ENCODE data around the gene COL23A1. TPM values are rescaled to one million over a fixed set of nuclear protein-coding genes. Genes with fewer than 3 reads are reported as not detected.
A peak's percentile ranks its signal among the peaks of the same experiment; 100 is the strongest.

COL23A1 gene
- total RNA-seq, 4 donors from 2014 or later, result 2.5 to 3.4 (median 3.0) TPM

DNA sequence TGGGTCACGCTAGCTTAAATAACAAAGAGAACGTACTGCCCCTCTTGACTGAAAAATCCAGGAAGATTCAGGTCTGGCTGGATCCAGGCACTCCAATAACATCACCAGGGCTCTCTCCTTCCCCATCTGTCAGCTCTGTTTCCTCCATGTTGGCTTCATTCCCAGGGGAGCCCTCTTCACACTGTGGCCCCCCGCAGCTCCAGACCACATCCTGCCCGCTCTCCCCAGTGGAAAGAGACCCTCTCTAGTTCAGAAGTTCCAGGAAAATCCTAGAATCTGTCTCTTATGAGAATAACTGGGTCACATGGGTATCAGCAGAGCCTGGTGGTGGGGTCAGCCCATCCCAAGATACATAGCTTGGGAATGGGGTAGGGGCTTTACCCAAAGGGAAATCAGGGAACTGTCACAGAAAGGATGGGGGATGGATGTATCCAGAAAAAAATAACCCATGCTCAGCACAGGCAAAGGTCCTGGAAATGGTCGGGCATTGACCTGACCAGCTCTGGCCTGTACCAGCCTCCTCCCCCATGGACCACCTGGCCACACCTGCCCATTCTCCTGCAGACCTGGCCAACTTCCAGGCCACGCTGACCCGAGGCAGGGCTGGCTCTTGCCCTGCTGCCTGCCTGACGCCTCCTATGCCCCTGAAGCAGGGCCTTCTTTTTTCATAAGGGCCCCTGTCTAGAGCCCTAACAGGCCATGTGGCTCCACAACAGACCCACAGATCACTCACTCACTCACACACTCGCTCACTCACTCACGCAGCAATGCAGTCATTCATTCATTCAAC is 65.9 kb downstream of the COL23A1 start:
- intact Hi-C loops (cut with DNase I; ENCODE audit: low total_unique reads), result no loop called here
- 79 to 83% methylated on average over 10 of the region's 10 CpGs for WGBS, 2 donors
- DNase-seq (ENCODE audit: low spot score in 2 of 2), result no peak
- TF ChIP-seq POLR2A (IDR thresholded peaks at IDR 0.05), result no peak
- TF ChIP-seq, protein P1, sequence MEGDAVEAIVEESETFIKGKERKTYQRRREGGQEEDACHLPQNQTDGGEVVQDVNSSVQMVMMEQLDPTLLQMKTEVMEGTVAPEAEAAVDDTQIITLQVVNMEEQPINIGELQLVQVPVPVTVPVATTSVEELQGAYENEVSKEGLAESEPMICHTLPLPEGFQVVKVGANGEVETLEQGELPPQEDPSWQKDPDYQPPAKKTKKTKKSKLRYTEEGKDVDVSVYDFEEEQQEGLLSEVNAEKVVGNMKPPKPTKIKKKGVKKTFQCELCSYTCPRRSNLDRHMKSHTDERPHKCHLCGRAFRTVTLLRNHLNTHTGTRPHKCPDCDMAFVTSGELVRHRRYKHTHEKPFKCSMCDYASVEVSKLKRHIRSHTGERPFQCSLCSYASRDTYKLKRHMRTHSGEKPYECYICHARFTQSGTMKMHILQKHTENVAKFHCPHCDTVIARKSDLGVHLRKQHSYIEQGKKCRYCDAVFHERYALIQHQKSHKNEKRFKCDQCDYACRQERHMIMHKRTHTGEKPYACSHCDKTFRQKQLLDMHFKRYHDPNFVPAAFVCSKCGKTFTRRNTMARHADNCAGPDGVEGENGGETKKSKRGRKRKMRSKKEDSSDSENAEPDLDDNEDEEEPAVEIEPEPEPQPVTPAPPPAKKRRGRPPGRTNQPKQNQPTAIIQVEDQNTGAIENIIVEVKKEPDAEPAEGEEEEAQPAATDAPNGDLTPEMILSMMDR (IDR thresholded peaks at IDR 0.05), result no peak
- no peak overlapping the region for H3K4me3 ChIP-seq (ENCODE audit: low read depth, poor library complexity, severe bottlenecking)

DNA sequence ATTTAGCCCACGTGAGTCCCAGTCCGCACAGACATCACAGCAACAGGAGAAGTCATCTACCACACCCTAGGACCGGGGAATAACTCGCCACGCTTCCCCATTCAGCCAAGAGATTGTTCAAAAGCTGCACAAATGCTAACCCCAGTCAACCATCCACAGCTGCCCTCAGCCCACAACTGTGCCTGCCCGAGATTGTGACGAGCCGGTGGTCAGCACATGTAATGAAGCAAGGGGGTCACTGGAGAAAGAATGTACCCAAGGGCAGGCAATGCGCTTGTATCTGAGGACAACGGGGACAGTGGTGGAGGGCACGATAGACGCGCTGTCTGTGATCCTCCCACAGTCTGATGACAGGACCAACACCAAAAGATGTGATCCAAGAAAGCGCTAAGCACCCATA is 67.8 kb downstream of the COL23A1 start:
- no peak for TF ChIP-seq POLR2A (IDR thresholded peaks at IDR 0.05)
- TF ChIP-seq, protein P1 (IDR thresholded peaks at IDR 0.05), result no peak
- DNase-seq (ENCODE audit: low spot score in 2 of 2), result peak in 1 of 2 donors; percentile 75
- 91% methylated on average over 14 of the region's 14 CpGs for WGBS, 2 donors
- intact Hi-C loops (cut with DNase I; ENCODE audit: low total_unique reads), result no loop called here
- H3K4me3 ChIP-seq (ENCODE audit: low read depth, poor library complexity, severe bottlenecking), result no peak overlapping the region

DNA sequence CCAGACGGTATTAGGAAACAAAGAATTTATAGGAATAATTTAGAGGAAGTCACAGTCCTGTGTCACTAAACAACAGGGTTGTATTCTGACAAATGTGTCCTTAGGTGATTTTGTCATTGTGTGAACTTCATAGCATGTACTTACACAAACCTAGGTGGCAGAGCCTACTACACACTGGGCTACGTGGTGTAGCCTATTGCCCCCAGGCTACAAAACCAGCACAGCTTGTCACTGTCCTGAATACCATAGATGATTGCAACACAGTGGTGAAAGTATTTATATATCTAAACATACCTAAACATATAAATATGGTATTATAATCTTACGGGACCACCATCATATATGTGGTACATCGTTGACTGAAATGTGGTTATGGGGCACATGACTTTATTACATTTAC is 69.3 kb downstream of the COL23A1 start:
- no peak for TF ChIP-seq POLR2A (IDR thresholded peaks at IDR 0.05)
- TF ChIP-seq, protein P1 (IDR thresholded peaks at IDR 0.05), result no peak
- no peak for DNase-seq (ENCODE audit: low spot score in 2 of 2)
- intact Hi-C loops (cut with DNase I; ENCODE audit: low total_unique reads), result no loop called here

DNA sequence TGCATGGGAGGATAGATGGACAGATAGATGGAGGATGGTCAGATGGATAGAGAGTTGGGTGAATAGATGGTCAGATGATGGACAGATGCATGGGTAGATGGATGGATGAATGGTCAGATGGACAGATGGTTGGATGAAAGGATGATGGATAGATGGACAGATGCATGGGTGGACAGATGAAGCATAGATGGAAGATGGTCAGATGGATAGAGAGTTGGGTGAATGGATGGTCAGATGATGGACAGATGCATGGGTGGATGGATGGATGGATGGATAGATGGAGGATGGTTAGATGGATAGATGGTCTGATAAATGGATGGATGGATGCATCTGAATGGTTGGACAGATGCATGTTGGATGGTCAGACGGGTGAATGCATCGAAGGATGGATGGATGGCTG is 70.4 kb downstream of the COL23A1 start:
- no peak overlapping the region for H3K4me3 ChIP-seq (ENCODE audit: low read depth, poor library complexity, severe bottlenecking)
- no peak for DNase-seq (ENCODE audit: low spot score in 2 of 2)
- WGBS, 2 donors, result 94% methylated on average over 2 of the region's 2 CpGs
- intact Hi-C loops (cut with DNase I; ENCODE audit: low total_unique reads), result no loop called here
- TF ChIP-seq, protein P1 (IDR thresholded peaks at IDR 0.05), result no peak
- TF ChIP-seq POLR2A (IDR thresholded peaks at IDR 0.05), result no peak

More for the DNA sequence above, 69.3 kb downstream of the COL23A1 start:
- no peak overlapping the region for H3K4me3 ChIP-seq (ENCODE audit: low read depth, poor library complexity, severe bottlenecking)
- WGBS, 2 donors, result 78 to 82% methylated on average over 4 of the region's 4 CpGs

DNA sequence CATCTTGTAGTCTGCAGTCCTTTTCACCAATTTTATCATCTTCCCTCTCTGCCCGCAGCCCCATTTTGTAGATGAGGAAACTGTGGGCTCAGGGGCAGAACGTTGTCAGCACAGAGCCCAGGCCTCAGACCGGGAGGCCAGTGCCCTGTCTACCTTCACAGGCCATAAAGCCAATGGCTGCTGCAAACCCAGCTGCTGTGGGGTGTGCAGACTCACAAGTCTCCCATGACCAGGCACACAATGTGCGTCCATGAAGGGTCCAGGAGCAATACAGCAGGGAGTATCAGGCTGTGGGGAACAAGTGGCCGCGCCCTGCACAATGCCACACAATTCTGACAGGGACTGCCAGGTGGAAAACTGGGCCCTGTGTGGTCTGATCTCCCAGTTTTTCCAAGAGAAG is 71.0 kb downstream of the COL23A1 start:
- intact Hi-C loops (cut with DNase I; ENCODE audit: low total_unique reads), result no loop called here
- no peak overlapping the region for H3K4me3 ChIP-seq (ENCODE audit: low read depth, poor library complexity, severe bottlenecking)
- WGBS, 2 donors, result 93 to 100% methylated on average over 6 of the region's 6 CpGs
- no peak for DNase-seq (ENCODE audit: low spot score in 2 of 2)
- TF ChIP-seq, protein P1 (IDR thresholded peaks at IDR 0.05), result no peak
- TF ChIP-seq POLR2A (IDR thresholded peaks at IDR 0.05), result no peak

Data from lower leg skin (tissue), 4 donors.